Small intestine (tissue), 7 donors: ENCODE results near the gene PAH. TPM values are rescaled to one million over a fixed set of nuclear protein-coding genes. Genes with fewer than 3 reads are reported as not detected.

Source experiments
- DNase-seq, 2 donors: peaks; one replicate each; pipeline versions ENCODE4 v3.0.0 to v3.0.0-alpha.2; 2013
- FAIRE-seq: peaks from 2 replicates; lab custom pipeline; 2012; peaks lifted over from hg19 to GRCh38; lab: Jason Lieb, UNC
- H3K27ac ChIP-seq, 3 donors: one replicate each; pipeline ENCODE4 v1.5.1; 2013; ENCODE audit warnings: low read length in 2 of 3, mild to moderate bottlenecking in 2 of 3, control low read depth in 1 of 3, inconsistent platforms in 1 of 3, low read depth in 1 of 3, moderate library complexity in 1 of 3
- H3K27me3 ChIP-seq, 3 donors: one replicate each; pipeline ENCODE4 v1.6.1; 2013; ENCODE audit warnings: low read length in 3 of 3, inconsistent platforms in 1 of 3; ENCODE audit not compliant: control insufficient read depth in 3 of 3, insufficient read depth in 3 of 3
- H3K36me3 ChIP-seq, 3 donors: one replicate each; pipeline ENCODE4 v1.6.1; 2013; ENCODE audit warnings: low read length in 3 of 3, inconsistent platforms in 1 of 3, low read depth in 1 of 3, mild to moderate bottlenecking in 1 of 3, moderate library complexity in 1 of 3; ENCODE audit not compliant: control insufficient read depth in 3 of 3, insufficient read depth in 2 of 3
- H3K4me1 ChIP-seq, 3 donors: one replicate each; pipeline ENCODE4 v1.6.1; 2013; ENCODE audit warnings: low read length in 2 of 3, inconsistent platforms in 1 of 3, low read depth in 1 of 3, mild to moderate bottlenecking in 1 of 3, moderate library complexity in 1 of 3; ENCODE audit not compliant: control insufficient read depth in 3 of 3, insufficient read depth in 2 of 3
- H3K4me3 ChIP-seq, 3 donors: one replicate each; pipeline ENCODE4 v1.5.1; 2013; ENCODE audit warnings: low read length in 3 of 3, control low read depth in 1 of 3, inconsistent platforms in 1 of 3, low read depth in 1 of 3, mild to moderate bottlenecking in 1 of 3, moderate library complexity in 1 of 3
- H3K9me3 ChIP-seq, 2 donors: one replicate each; pipeline ENCODE4 v1.6.1; 2013; ENCODE audit warnings: low read depth in 1 of 2, low read length in 1 of 2; ENCODE audit not compliant: control insufficient read depth in 2 of 2, insufficient read depth in 1 of 2
- WGBS, 3 donors: extraction: QIAGEN DNeasy Blood & Tissue Kit; methylation state at CpG; one replicate each; pipeline ENCODE4 v1.1.7; 2013; 5-methylcytosine and 5-hydroxymethylcytosine counted together
- polyA plus RNA-seq, 4 donors: library from polyadenylated mRNA; stranded (reverse) in 3 of 4; unstranded in 1 of 4; fragments of 200-250 nt in 3 of 4; fragments of 120-200 nt in 1 of 4; gene quantifications; one replicate each; pipeline versions ENCODE4 v1.2.1 to v1.2.3, GENCODE V29; 2013
- donor health status: healthy with polysubstance abuse.
- donor health status: control.
- donor health status: control.
- donor health status: Bipolar disorder and iron deficiency.
- donor health status: healthy.

PAH gene
- polyA plus RNA-seq, 4 donors = 182 TPM; not detected in 3

- DNase-seq (peak; percentile 10 to 13), FAIRE-seq (peak; percentile 26)
Measured at GRCh38 chr12:102816816-102817434, 100.1 kb downstream of the PAH start.

GRCh38 chr12:102814691-102815367 is 102.2 kb downstream of the PAH start:
- Histone ChIP-seq H3K36me3 (no peaks in the 10 kb centered on the region), H3K9me3 (no peaks in the 10 kb centered on the region), H3K27me3 (no peaks in the 10 kb centered on the region), H3K27ac (peak overlapping the region in 1 of 3 donors; percentile 58), H3K4me3 (no peak overlapping the region), H3K4me1 (no peaks in the 10 kb centered on the region)
- WGBS, 3 donors = 51 to 63% (median 53%) methylated on average over 2 of the region's 2 CpGs
- no peak for FAIRE-seq
- no peak for DNase-seq

More at GRCh38 chr12:102816816-102817434, 100.1 kb downstream of the PAH start:
- no peaks in the 10 kb centered on the region for H3K4me1 ChIP-seq
- no peak overlapping the region for H3K27ac ChIP-seq
- no peaks in the 10 kb centered on the region for H3K27me3 ChIP-seq
- 9 to 23% (median 15%) methylated on average over 5 of the region's 5 CpGs for WGBS, 3 donors
- H3K36me3 ChIP-seq = no peaks in the 10 kb centered on the region
- H3K4me3 ChIP-seq = no peak overlapping the region
- no peaks in the 10 kb centered on the region for H3K9me3 ChIP-seq

- 32 to 44% (median 34%) methylated on average over 8 of the region's 8 CpGs for WGBS, 3 donors
- DNase-seq = no peak
- no peak for FAIRE-seq
- H3K9me3 ChIP-seq = no peaks in the 10 kb centered on the region
- H3K27ac ChIP-seq = no peak overlapping the region
- H3K4me3 ChIP-seq = no peak overlapping the region
- H3K27me3 ChIP-seq = no peaks in the 10 kb centered on the region
- no peaks in the 10 kb centered on the region for H3K4me1 ChIP-seq
- H3K36me3 ChIP-seq = no peaks in the 10 kb centered on the region
Measured at GRCh38 chr12:102812344-102812743, 104.7 kb downstream of the PAH start.

- FAIRE-seq (no peak), DNase-seq (peak in 1 of 2 donors; percentile 12)
- H3K9me3 ChIP-seq = no peaks in the 10 kb centered on the region
- peaks cover 0 to 2% (median 0%) of the 10 kb centered on the region in 3 donors for H3K27me3 ChIP-seq
- H3K4me1 ChIP-seq = no peaks in the 10 kb centered on the region
- H3K27ac ChIP-seq = no peak overlapping the region
- 27 to 33% (median 32%) methylated on average over 6 of the region's 6 CpGs for WGBS, 3 donors
- H3K4me3 ChIP-seq = no peak overlapping the region
- H3K36me3 ChIP-seq = no peaks in the 10 kb centered on the region
Measured at GRCh38 chr12:102811110-102811737, 105.8 kb downstream of the PAH start.

GRCh38 chr12:102808412-102808811 is 108.6 kb downstream of the PAH start:
- Histone ChIP-seq H3K27me3 (peaks cover 0 to 2% (median 0%) of the 10 kb centered on the region in 3 donors), H3K4me3 (no peak overlapping the region), H3K27ac (no peak overlapping the region), H3K36me3 (no peaks in the 10 kb centered on the region), H3K9me3 (no peaks in the 10 kb centered on the region), H3K4me1 (no peaks in the 10 kb centered on the region)
- WGBS, 3 donors = 78 to 87% (median 81%) methylated on average over 3 of the region's 3 CpGs
- FAIRE-seq (no peak), DNase-seq (no peak)

- DNase-seq = no peak
- Histone ChIP-seq H3K27ac (no peak overlapping the region), H3K4me1 (no peaks in the 10 kb centered on the region), H3K27me3 (peaks cover 0 to 2% (median 0%) of the 10 kb centered on the region in 3 donors), H3K9me3 (no peaks in the 10 kb centered on the region), H3K36me3 (no peaks in the 10 kb centered on the region), H3K4me3 (no peak overlapping the region)
- FAIRE-seq = no peak
- WGBS, 3 donors = 71 to 78% (median 73%) methylated on average over 2 of the region's 2 CpGs
Measured at GRCh38 chr12:102806592-102806991, 110.5 kb downstream of the PAH start.

GRCh38 chr12:102806110-102806509 is 110.9 kb downstream of the PAH start:
- Histone ChIP-seq H3K4me3 (no peak overlapping the region), H3K36me3 (no peaks in the 10 kb centered on the region), H3K27me3 (peaks cover 0 to 2% (median 0%) of the 10 kb centered on the region in 3 donors), H3K27ac (no peak overlapping the region), H3K4me1 (no peaks in the 10 kb centered on the region), H3K9me3 (no peaks in the 10 kb centered on the region)
- 33 to 40% (median 38%) methylated on average over 3 of the region's 3 CpGs for WGBS, 3 donors
- FAIRE-seq (no peak), DNase-seq (no peak)

- DNase-seq = no peak
- FAIRE-seq = no peak
- Histone ChIP-seq H3K9me3 (no peaks in the 10 kb centered on the region), H3K27me3 (no peaks in the 10 kb centered on the region), H3K27ac (no peak overlapping the region), H3K36me3 (no peaks in the 10 kb centered on the region), H3K4me3 (no peak overlapping the region), H3K4me1 (no peaks in the 10 kb centered on the region)
Measured at GRCh38 chr12:102800565-102800964, 116.5 kb downstream of the PAH start.
